ENCODE data around the gene C19orf81.

GRCh38 chr19:50633359-50633758 is 15.9 kb upstream of the C19orf81 start:
- TF ChIP-seq ZNF138 (CRISPR knock-in tag; conservative IDR thresholded peaks at IDR 0.05) (no peak), MAX (CRISPR knock-in tag; IDR thresholded peaks at IDR 0.05) (no peak)
- TF ChIP-seq, protein P1, sequence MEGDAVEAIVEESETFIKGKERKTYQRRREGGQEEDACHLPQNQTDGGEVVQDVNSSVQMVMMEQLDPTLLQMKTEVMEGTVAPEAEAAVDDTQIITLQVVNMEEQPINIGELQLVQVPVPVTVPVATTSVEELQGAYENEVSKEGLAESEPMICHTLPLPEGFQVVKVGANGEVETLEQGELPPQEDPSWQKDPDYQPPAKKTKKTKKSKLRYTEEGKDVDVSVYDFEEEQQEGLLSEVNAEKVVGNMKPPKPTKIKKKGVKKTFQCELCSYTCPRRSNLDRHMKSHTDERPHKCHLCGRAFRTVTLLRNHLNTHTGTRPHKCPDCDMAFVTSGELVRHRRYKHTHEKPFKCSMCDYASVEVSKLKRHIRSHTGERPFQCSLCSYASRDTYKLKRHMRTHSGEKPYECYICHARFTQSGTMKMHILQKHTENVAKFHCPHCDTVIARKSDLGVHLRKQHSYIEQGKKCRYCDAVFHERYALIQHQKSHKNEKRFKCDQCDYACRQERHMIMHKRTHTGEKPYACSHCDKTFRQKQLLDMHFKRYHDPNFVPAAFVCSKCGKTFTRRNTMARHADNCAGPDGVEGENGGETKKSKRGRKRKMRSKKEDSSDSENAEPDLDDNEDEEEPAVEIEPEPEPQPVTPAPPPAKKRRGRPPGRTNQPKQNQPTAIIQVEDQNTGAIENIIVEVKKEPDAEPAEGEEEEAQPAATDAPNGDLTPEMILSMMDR (IDR thresholded peaks at IDR 0.05): no peak
